ENCODE data around the gene GTPBP1. TPM values are rescaled to one million over a fixed set of nuclear protein-coding genes. Genes with fewer than 3 reads are reported as not detected.

The GTPBP1 gene
- 101 and 106 TPM in 2 replicates for total RNA-seq

DNA sequence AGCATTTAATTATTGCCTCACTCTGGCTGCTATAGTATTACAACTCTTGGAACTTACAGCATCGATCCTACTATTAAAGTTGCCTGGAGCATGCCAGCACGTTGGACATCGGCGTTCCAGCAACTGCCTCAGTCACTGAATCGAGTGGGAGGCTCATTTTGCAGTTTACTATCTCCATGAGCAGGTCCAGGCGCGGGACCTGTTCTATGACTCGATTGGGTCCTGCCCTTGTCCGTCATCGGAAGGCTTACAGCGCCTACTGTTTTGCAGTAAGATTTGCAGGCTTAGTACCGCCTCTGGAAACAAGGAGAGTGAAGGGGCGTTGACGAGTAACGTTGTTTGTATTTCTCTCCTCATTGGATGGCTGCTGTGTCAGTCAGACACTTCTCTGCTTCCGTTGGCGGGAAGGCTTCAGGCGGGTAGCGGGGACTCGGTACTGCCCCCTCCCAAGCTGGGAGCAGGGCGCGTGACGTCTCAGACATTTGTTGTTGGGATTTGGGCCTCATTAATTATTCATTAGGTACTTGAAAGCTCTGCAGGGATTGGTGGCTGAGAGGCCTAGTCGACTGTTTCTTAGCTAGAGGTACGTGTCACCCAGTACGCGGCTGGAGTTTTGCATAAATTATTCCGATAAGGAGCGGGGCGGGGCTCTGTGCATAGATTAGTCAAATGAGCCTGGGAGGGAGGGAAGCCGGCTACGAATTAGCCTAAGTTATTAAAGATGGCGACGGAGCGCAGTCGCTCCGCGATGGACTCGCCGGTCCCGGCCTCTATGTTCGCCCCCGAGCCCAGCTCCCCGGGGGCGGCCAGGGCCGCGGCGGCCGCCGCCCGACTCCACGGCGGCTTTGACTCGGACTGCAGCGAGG is at the start of gene GTPBP1:
TSS of gene GTPBP1 (plus strand) at position 710 of the 866 bp plus-strand sequence. CDS start at position 722, 12 bp downstream.
- no peaks in the 10 kb centered on the region for H3K9me3 Mint-ChIP-seq
- no peaks in the 10 kb centered on the region for H3K27me3 Mint-ChIP-seq (ENCODE audit: low read depth)
- peak within 1 kb of the TSS; percentile 91 for H3K4me3 Mint-ChIP-seq (ENCODE audit: low read depth)
- intact Hi-C loops (cut with micrococcal nuclease): loop anchor here (1.0 to 10.0 kb wide), 5 partner anchors 49 to 311 kb away; partner anchors contain the start of genes CBY1, DDX17, DMC1 and FAM227A
- H3K27ac Mint-ChIP-seq: peak within 1 kb of the TSS; percentile 100
- peaks cover 36% of the 10 kb centered on the region for H3K36me3 Mint-ChIP-seq (ENCODE audit: low read depth)
- DNase-seq (ENCODE audit: low spot score): peak; percentile 98
- H3K4me1 Mint-ChIP-seq (ENCODE audit: low read depth): peaks cover 41% of the 10 kb centered on the region

- intact Hi-C loops (cut with micrococcal nuclease): loop anchor here (2.0 kb wide), 1 partner anchor 48 kb away; the partner anchor contains the start of gene GTPBP1
- peak; percentile 83 for DNase-seq (ENCODE audit: low spot score)
- Mint-ChIP-seq H3K27ac (peak within 1 kb of the TSS; percentile 87), H3K4me1 (ENCODE audit: low read depth) (peaks cover 10% of the 10 kb centered on the region), H3K4me3 (ENCODE audit: low read depth) (peak within 1 kb of the TSS; percentile 85), H3K9me3 (no peaks in the 10 kb centered on the region), H3K27me3 (ENCODE audit: low read depth) (no peaks in the 10 kb centered on the region), H3K36me3 (ENCODE audit: low read depth) (no peaks in the 10 kb centered on the region)
Observed at GRCh38 chr22:38656256-38657044, 49.3 kb upstream of the GTPBP1 start, which contains the start of the genes CBY1 and FAM227A. TSS of gene CBY1 (plus strand) at chr22:38656638. CDS start at chr22:38668055, 11,417 bp downstream. TSS of gene FAM227A (minus strand) at chr22:38656392. CDS start at chr22:38650168, 6,224 bp downstream.

DNA sequence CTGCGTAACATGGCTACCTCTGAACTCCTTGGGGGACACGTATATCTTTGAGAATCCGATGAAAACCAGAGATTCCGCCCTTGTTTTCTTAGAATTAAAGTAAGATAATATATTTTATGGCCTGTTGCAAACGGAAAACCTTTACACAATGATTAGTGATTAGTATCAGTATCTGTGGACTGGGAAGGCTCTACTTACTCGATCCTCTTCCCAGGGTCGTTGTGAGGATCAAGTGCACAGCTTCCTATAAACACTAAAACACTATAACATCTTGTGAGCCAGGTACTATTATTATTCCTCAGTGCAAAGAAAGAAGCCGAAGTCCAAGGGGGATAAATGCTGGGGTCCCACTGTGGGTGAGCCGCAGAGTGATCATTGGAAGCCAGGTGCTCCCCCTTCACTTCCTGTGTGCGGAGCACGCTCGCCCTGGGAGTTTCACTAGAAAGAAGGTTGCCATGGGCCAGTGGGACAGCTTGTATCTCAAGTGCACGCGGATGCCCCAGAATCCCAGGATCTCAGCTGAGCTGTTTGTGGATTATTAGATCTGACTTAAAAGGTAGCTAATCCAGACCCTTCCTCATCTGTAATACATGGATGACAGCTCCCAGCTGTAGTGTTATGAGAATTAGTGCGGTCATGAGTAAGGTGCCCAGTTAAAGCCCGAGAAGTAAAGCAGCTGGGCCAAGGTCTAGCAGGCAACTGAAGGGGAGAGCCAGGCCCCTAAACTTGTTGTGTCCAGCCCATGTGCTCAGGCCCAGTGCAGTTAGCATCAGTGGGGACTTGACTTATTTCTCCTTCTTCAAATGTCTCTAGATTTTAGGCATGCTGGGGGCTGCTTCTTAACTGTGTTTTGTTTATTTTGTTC is 48.5 kb upstream of the GTPBP1 start:
- intact Hi-C loops (cut with micrococcal nuclease): loop anchor here (2.0 kb wide), 1 partner anchor 48 kb away; the partner anchor contains the start of gene GTPBP1
- H3K9me3 Mint-ChIP-seq: no peaks in the 10 kb centered on the region

DNA sequence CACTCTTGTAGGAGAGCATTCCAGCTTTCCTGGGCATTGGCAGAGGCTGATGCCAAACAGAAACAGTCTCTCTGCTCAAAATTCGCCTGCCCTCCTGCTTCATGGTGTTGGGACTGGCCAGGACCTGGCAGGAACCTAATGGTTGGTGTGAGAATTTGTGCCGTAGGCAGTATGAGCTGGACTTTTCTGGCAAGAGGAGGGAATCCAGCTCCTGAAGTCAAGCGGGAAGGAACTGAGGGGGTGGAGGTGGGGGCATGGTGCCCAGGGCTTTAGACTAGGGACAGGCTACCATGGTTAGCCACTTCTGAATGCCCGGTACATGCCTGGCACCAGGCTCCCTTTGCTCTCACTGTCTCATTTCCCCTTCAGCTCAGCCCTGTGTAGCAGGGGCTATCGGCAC is 30.9 kb upstream of the GTPBP1 start:
- Mint-ChIP-seq H3K27me3 (ENCODE audit: low read depth) (no peaks in the 10 kb centered on the region), H3K9me3 (no peaks in the 10 kb centered on the region), H3K4me1 (ENCODE audit: low read depth) (no peaks in the 10 kb centered on the region), H3K4me3 (ENCODE audit: low read depth) (no peak overlapping the region), H3K27ac (no peak overlapping the region), H3K36me3 (ENCODE audit: low read depth) (peaks cover 27% of the 10 kb centered on the region)
- no peak for DNase-seq (ENCODE audit: low spot score)
- intact Hi-C loops (cut with micrococcal nuclease): no loop called here

More for the DNA sequence above, 48.5 kb upstream of the GTPBP1 start:
- Mint-ChIP-seq H3K36me3 (ENCODE audit: low read depth) (no peaks in the 10 kb centered on the region), H3K4me1 (ENCODE audit: low read depth) (peaks cover 10% of the 10 kb centered on the region), H3K27ac (peak overlapping the region; percentile 87), H3K27me3 (ENCODE audit: low read depth) (no peaks in the 10 kb centered on the region), H3K4me3 (ENCODE audit: low read depth) (peak overlapping the region; percentile 85)
- DNase-seq (ENCODE audit: low spot score): peak; percentile 40

DNA sequence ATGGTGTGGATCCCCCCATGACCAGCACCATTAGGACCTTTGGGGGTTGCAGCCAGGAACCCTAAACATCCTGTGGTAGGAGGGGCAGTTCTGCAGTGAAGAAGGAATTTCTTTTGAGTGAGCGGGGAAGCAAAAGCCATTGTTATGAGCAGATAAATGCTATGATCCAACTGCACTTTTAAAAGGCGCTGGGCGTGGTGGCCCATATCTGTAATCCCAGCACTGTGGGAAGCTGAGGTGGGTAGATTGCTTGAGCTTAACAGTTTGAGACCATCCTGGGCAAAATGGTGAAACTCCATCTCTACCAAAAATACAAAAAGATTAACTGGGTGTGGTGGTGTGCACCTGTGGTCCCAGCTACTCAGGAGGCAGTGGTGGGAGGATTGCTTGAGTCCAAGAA is 29.9 kb upstream of the GTPBP1 start:
- no peak overlapping the region for H3K4me3 Mint-ChIP-seq (ENCODE audit: low read depth)
- no peak overlapping the region for H3K27ac Mint-ChIP-seq
- H3K36me3 Mint-ChIP-seq (ENCODE audit: low read depth): peaks cover 25% of the 10 kb centered on the region
- no peak for DNase-seq (ENCODE audit: low spot score)
- H3K4me1 Mint-ChIP-seq (ENCODE audit: low read depth): no peaks in the 10 kb centered on the region
- no peaks in the 10 kb centered on the region for H3K9me3 Mint-ChIP-seq
- H3K27me3 Mint-ChIP-seq (ENCODE audit: low read depth): no peaks in the 10 kb centered on the region
- intact Hi-C loops (cut with micrococcal nuclease): no loop called here

GRCh38 chr22:38681582-38682335 is 24.0 kb upstream of the GTPBP1 start, which contains the start of gene TOMM22:
TSS of gene TOMM22 (plus strand) at chr22:38681957. CDS start at chr22:38681979, 22 bp downstream.
- peaks cover 49% of the 10 kb centered on the region for H3K36me3 Mint-ChIP-seq (ENCODE audit: low read depth)
- peaks cover 11% of the 10 kb centered on the region for H3K4me1 Mint-ChIP-seq (ENCODE audit: low read depth)
- DNase-seq (ENCODE audit: low spot score): peak; percentile 82
- no peaks in the 10 kb centered on the region for H3K9me3 Mint-ChIP-seq
- no peaks in the 10 kb centered on the region for H3K27me3 Mint-ChIP-seq (ENCODE audit: low read depth)
- peak within 1 kb of the TSS; percentile 95 for H3K27ac Mint-ChIP-seq
- intact Hi-C loops (cut with micrococcal nuclease): loop anchor here (2.0 kb wide), 1 partner anchor 19 kb away; the partner anchor contains the start of gene JOSD1
- peak within 1 kb of the TSS; percentile 97 for H3K4me3 Mint-ChIP-seq (ENCODE audit: low read depth)

DNA sequence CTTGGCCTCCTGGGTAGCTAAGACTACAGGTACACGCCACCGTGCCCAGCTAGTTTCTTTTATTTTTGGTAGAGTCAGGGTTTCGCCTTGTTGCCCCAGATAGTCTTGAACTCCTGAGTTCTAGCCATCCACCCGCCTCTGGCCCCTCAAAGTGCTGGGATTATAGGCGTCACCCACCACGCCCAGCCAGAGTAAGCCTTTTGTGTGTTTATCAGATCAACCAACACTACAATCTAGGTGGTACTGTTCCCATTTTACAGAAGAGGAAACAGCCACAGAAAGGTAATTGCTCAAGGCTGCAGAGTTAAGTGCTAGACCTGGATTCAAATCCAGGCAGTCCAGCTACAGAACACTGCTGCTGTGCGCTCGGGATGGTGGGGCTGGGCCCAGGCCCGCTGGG is 20.8 kb upstream of the GTPBP1 start:
- Mint-ChIP-seq H3K9me3 (no peaks in the 10 kb centered on the region), H3K27ac (no peak overlapping the region), H3K4me1 (ENCODE audit: low read depth) (peaks cover 11% of the 10 kb centered on the region), H3K27me3 (ENCODE audit: low read depth) (no peaks in the 10 kb centered on the region), H3K36me3 (ENCODE audit: low read depth) (peaks cover 78% of the 10 kb centered on the region), H3K4me3 (ENCODE audit: low read depth) (no peak overlapping the region)
- intact Hi-C loops (cut with micrococcal nuclease): no loop called here
- no peak for DNase-seq (ENCODE audit: low spot score)

GRCh38 chr22:38685761-38686160 is 20.0 kb upstream of the GTPBP1 start:
- Mint-ChIP-seq H3K36me3 (ENCODE audit: low read depth) (peaks cover 84% of the 10 kb centered on the region), H3K27me3 (ENCODE audit: low read depth) (no peaks in the 10 kb centered on the region), H3K27ac (no peak overlapping the region), H3K4me1 (ENCODE audit: low read depth) (peaks cover 11% of the 10 kb centered on the region), H3K4me3 (ENCODE audit: low read depth) (no peak overlapping the region), H3K9me3 (no peaks in the 10 kb centered on the region)
- intact Hi-C loops (cut with micrococcal nuclease): no loop called here
- no peak for DNase-seq (ENCODE audit: low spot score)

- Mint-ChIP-seq H3K27ac (no peak overlapping the region), H3K27me3 (ENCODE audit: low read depth) (no peaks in the 10 kb centered on the region), H3K4me3 (ENCODE audit: low read depth) (no peak overlapping the region), H3K36me3 (ENCODE audit: low read depth) (peaks cover 86% of the 10 kb centered on the region), H3K4me1 (ENCODE audit: low read depth) (peaks cover 18% of the 10 kb centered on the region), H3K9me3 (no peaks in the 10 kb centered on the region)
- intact Hi-C loops (cut with micrococcal nuclease): no loop called here
- no peak for DNase-seq (ENCODE audit: low spot score)
Observed at GRCh38 chr22:38689651-38690050, 16.1 kb upstream of the GTPBP1 start.

- Mint-ChIP-seq H3K27ac (peak overlapping the region; percentile 64), H3K9me3 (no peaks in the 10 kb centered on the region), H3K4me1 (ENCODE audit: low read depth) (peaks cover 53% of the 10 kb centered on the region), H3K36me3 (ENCODE audit: low read depth) (peaks cover 82% of the 10 kb centered on the region), H3K4me3 (ENCODE audit: low read depth) (no peak overlapping the region), H3K27me3 (ENCODE audit: low read depth) (no peaks in the 10 kb centered on the region)
- intact Hi-C loops (cut with micrococcal nuclease): no loop called here
- DNase-seq (ENCODE audit: low spot score): no peak
Observed at GRCh38 chr22:38694049-38694448, 11.7 kb upstream of the GTPBP1 start.

DNA sequence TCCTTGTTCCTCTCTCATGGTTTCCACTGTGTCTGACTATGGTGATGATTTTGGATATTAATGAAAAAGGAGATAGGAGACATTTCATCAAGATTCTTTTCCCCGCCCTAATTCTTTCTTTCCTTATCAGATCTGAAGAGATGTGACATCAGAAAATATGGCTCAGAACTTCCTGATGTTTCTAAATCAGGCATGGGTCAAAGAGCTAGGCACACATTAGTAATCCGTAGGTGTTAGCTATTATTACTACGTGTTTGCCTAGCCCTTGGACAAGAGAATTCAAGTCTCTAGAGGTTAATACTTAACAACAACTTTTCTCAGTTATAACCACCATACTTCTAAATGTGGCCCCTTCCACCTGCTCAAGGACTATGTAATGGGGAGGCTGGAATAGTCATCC is 10.8 kb upstream of the GTPBP1 start:
- H3K27me3 Mint-ChIP-seq (ENCODE audit: low read depth): no peaks in the 10 kb centered on the region
- H3K4me1 Mint-ChIP-seq (ENCODE audit: low read depth): peaks cover 54% of the 10 kb centered on the region
- peak overlapping the region; percentile 77 for H3K27ac Mint-ChIP-seq
- peaks cover 82% of the 10 kb centered on the region for H3K36me3 Mint-ChIP-seq (ENCODE audit: low read depth)
- H3K9me3 Mint-ChIP-seq: no peaks in the 10 kb centered on the region
- no peak overlapping the region for H3K4me3 Mint-ChIP-seq (ENCODE audit: low read depth)
- DNase-seq (ENCODE audit: low spot score): no peak
- intact Hi-C loops (cut with micrococcal nuclease): no loop called here
